HCT116 (cell line): Measurements from ENCODE around the gene ADAM19. TPM values are rescaled to one million over a fixed set of nuclear protein-coding genes. Genes with fewer than 3 reads are reported as not detected.

ENCODE experiments used
- ATAC-seq: fragments of 200-7000 bp; cut with Tn5 transposase; 2 replicates; pipeline ENCODE4 v1.9.1; 2020; ENCODE audit warnings: mild to moderate bottlenecking, moderate library complexity
- BruUV-seq: library from RNA; stranded (reverse); fragments of 400-500 nt; replicated peaks from 2 replicates; lab custom pipeline; 2021; lab: Mats Ljungman, UMichigan
- CTCF ChIA-PET: fragments of 300-600 bp; sonication (Branson Sonifier 250); formaldehyde crosslinking; loops from one replicate; lab custom pipeline; 2021; ENCODE audit warnings: antibody characterized with exemption; lab: Charles Lee
- POLR2A ChIA-PET: fragments of 300-600, 350-600 bp; sonication (Branson Sonifier 250); formaldehyde crosslinking; loops from one replicate; lab custom pipeline; 2021; ENCODE audit warnings: antibody characterized with exemption; lab: Charles Lee
- RAD21 ChIA-PET, 2 experiments: fragments of 300-600 bp; sonication (Branson Sonifier 250); formaldehyde crosslinking; loops; one replicate each; lab custom pipeline; 2023; ENCODE audit warnings: low total read pairs in 2 of 2; ENCODE audit not compliant: uncharacterized antibody in 2 of 2, unreplicated experiment in 2 of 2, low non-redundant PET in 1 of 2; lab: Charles Lee
- DNase-seq: peaks from one replicate; pipeline ENCODE4 v3.0.0-alpha.2; 2010; ENCODE audit warnings: low read depth, low spot score
- H2AFZ ChIP-seq: fragments of 200-600 bp; shearing (Covaris generic), sonication (generic); 2 replicates; pipeline ENCODE4 v1.6.1; 2017; ENCODE audit warnings: low read depth, mixed run types, mixed read lengths, antibody characterized with exemption, low read length; ENCODE audit not compliant: poor library complexity, severe bottlenecking
- H3K27ac ChIP-seq: 2 replicates; pipeline ENCODE4 v1.5.1; 2012; ENCODE audit warnings: low read depth, low read length
- H3K27me3 ChIP-seq: fragments of 200-600 bp; sonication (generic); 2 replicates; pipeline ENCODE4 v1.6.1; 2016; ENCODE audit warnings: mixed run types, low read length, mixed read lengths; ENCODE audit not compliant: insufficient read depth
- H3K36me3 ChIP-seq, 2 experiments: fragments of 200-500 bp in 1 of 2; fragments of 200-600 bp in 1 of 2; sonication (Bioruptor generic) in 1 of 2; sonication (generic) in 1 of 2; 2 replicates each; pipeline versions ENCODE4 v1.5.1 to v1.6.1; 2014 to 2016; ENCODE audit warnings: low read length in 2 of 2, inconsistent platforms in 1 of 2, mixed read lengths in 1 of 2, mixed run types in 1 of 2; ENCODE audit not compliant: insufficient read depth in 2 of 2, control insufficient read depth in 1 of 2
- H3K4me1 ChIP-seq, 2 experiments: fragments of 200-600 bp in 1 of 2; sonication (generic) in 1 of 2; 2 replicates each; pipeline versions ENCODE4 v1.5.1 to v1.6.1; 2012 to 2017; ENCODE audit warnings: low read length in 2 of 2, inconsistent platforms in 1 of 2, mild to moderate bottlenecking in 1 of 2, mixed read lengths in 1 of 2, mixed run types in 1 of 2, moderate library complexity in 1 of 2; ENCODE audit not compliant: insufficient read depth in 2 of 2, control insufficient read depth in 1 of 2
- H3K4me2 ChIP-seq: fragments of 200-600 bp; sonication (generic); 2 replicates; pipeline ENCODE4 v1.6.1; 2017; ENCODE audit warnings: mixed run types, low read length, mixed read lengths
- H3K4me3 ChIP-seq, 2 experiments: fragments of 200-600 bp in 1 of 2; sonication (generic) in 1 of 2; replicated peaks in 1 of 2; 2 replicates each; pipeline ENCODE4 v1.5.1; 2011 to 2016; ENCODE audit warnings: low read length in 2 of 2, control low read depth in 1 of 2, low read depth in 1 of 2, mild to moderate bottlenecking in 1 of 2, mixed read lengths in 1 of 2, mixed run types in 1 of 2
- H3K79me2 ChIP-seq: fragments of 200-600 bp; sonication (generic); 2 replicates; pipeline ENCODE4 v1.6.1; 2017; ENCODE audit warnings: mild to moderate bottlenecking, mixed run types, low read length, moderate library complexity, mixed read lengths; ENCODE audit not compliant: insufficient read depth
- H3K9ac ChIP-seq: fragments of 200-600 bp; sonication (generic); 2 replicates; pipeline ENCODE4 v1.6.1; 2016; ENCODE audit warnings: low read length, mixed read lengths
- H3K9me2 ChIP-seq: fragments of 200-600 bp; sonication (generic), shearing (Covaris generic); 2 replicates; pipeline ENCODE4 v1.6.1; 2017; ENCODE audit warnings: mixed run types, mild to moderate bottlenecking, moderate library complexity; ENCODE audit not compliant: insufficient read depth
- H3K9me3 ChIP-seq, 2 experiments: fragments of 200-500 bp in 1 of 2; fragments of 200-600 bp in 1 of 2; sonication (Bioruptor generic) in 1 of 2; sonication (generic) in 1 of 2; 2 replicates each; pipeline ENCODE4 v1.6.1; 2014 to 2017; ENCODE audit warnings: low read length in 2 of 2, mixed read lengths in 2 of 2, inconsistent platforms in 1 of 2, low read depth in 1 of 2, mild to moderate bottlenecking in 1 of 2, mixed run types in 1 of 2, moderate library complexity in 1 of 2; ENCODE audit not compliant: control insufficient read depth in 1 of 2, insufficient read depth in 1 of 2
- H4K20me1 ChIP-seq: fragments of 200-600 bp; sonication (generic), shearing (Covaris generic); 2 replicates; pipeline ENCODE4 v1.6.1; 2017; ENCODE audit warnings: mixed run types, mild to moderate bottlenecking, moderate library complexity; ENCODE audit not compliant: insufficient read depth
- ATF3 ChIP-seq: IDR thresholded peaks from 2 replicates; pipeline ENCODE4 v1.6.1; 2012
- CBX3 ChIP-seq: IDR thresholded peaks from 2 replicates; pipeline ENCODE4 v1.6.1; 2012; ENCODE audit warnings: low read depth
- CEBPB ChIP-seq: IDR thresholded peaks from 2 replicates; pipeline ENCODE4 v1.6.1; 2012; ENCODE audit warnings: low read depth
- EGR1 ChIP-seq: IDR thresholded peaks from 2 replicates; pipeline ENCODE4 v1.6.1; 2012; ENCODE audit warnings: low read depth
- FOSL1 ChIP-seq: IDR thresholded peaks from 2 replicates; pipeline ENCODE4 v1.6.1; 2012; ENCODE audit warnings: low read depth
- POLR2A ChIP-seq: IDR thresholded peaks from 2 replicates; pipeline ENCODE4 v1.7.0; 2011; ENCODE audit warnings: borderline replicate concordance; ENCODE audit not compliant: insufficient read depth, insufficient read length; ENCODE audit errors: extremely low read depth
- POLR2AphosphoS5 ChIP-seq: IDR thresholded peaks from 2 replicates; pipeline ENCODE4 v1.6.1; 2011; ENCODE audit warnings: mild to moderate bottlenecking, low read depth, low read length, moderate library complexity
- REST ChIP-seq: IDR thresholded peaks from 2 replicates; pipeline ENCODE4 v1.6.1; 2012; ENCODE audit warnings: low read depth
- SIN3A ChIP-seq: IDR thresholded peaks from 2 replicates; pipeline ENCODE4 v1.6.1; 2012; ENCODE audit warnings: low read depth
- ZBTB33 ChIP-seq: IDR thresholded peaks from 2 replicates; pipeline ENCODE4 v1.6.1; 2011; ENCODE audit warnings: mild to moderate bottlenecking, low read length, moderate library complexity; ENCODE audit not compliant: insufficient replicate concordance; ENCODE audit errors: extremely low read depth
- intact Hi-C: fragments of 100-400 bp; cut with micrococcal nuclease; formaldehyde crosslinking; loops from 2 replicates; pipeline ENCODE4 v1.10.0; 2022
- total RNA-seq: library from RNA; stranded (reverse); gene quantifications from one replicate; pipeline ENCODE4 v1.2.1, GENCODE V29; 2021; ENCODE audit not compliant: unreplicated experiment

Gene ADAM19
- total RNA-seq, 1 experiment from 2014 or later = 77.3 TPM

- Histone ChIP-seq H3K27me3 (no peaks in the 10 kb centered on the region), H3K79me2 (no peaks in the 10 kb centered on the region), H3K4me1 (no peaks in the 10 kb centered on the region), H3K9me2 (no peaks in the 10 kb centered on the region), H4K20me1 (no peaks in the 10 kb centered on the region), H3K9ac (no peak overlapping the region), H3K36me3 (peaks cover 0 to 12% of the 10 kb centered on the region in 2 experiments; a peak in 2 of 4 replicates), H3K4me3 (no peak overlapping the region), H3K9me3 (no peaks in the 10 kb centered on the region), H2AFZ (no peak overlapping the region), H3K4me2 (no peak overlapping the region), H3K27ac (no peak overlapping the region)
- ChIA-PET CTCF (no interaction called here), POLR2A (no interaction called here), RAD21 (no interaction called here)
- TF ChIP-seq EGR1 = no peak
- DNase-seq (no peak), ATAC-seq (no peak)
- intact Hi-C loops = loop anchor here (5.0 to 10.0 kb wide), 2 partner anchors 236 to 331 kb away; no protein-coding TSS in a partner anchor
- BruUV-seq = no TSS peak
Observed at GRCh38 chr5:157478726-157479125, 96.8 kb downstream of the ADAM19 start.

GRCh38 chr5:157477814-157478494 is 97.6 kb downstream of the ADAM19 start:
- DNase-seq (no peak), ATAC-seq (no peak)
- H3K9me2 ChIP-seq = no peaks in the 10 kb centered on the region
- H3K9me3 ChIP-seq = no peaks in the 10 kb centered on the region
- no peaks in the 10 kb centered on the region for H3K79me2 ChIP-seq
- H4K20me1 ChIP-seq = no peaks in the 10 kb centered on the region
- H3K27ac ChIP-seq = no peak overlapping the region
- H3K27me3 ChIP-seq = no peaks in the 10 kb centered on the region
- no peak overlapping the region for H3K4me2 ChIP-seq
- H2AFZ ChIP-seq = no peak overlapping the region
- no peak for TF ChIP-seq REST
- TF ChIP-seq ZBTB33 = no peak
- TF ChIP-seq CBX3 = no peak
- no peak for TF ChIP-seq POLR2AphosphoS5
- TF ChIP-seq FOSL1 = no peak
- no peak for TF ChIP-seq ATF3
- no peak for TF ChIP-seq CEBPB
- TF ChIP-seq POLR2A = no peak
- TF ChIP-seq SIN3A = no peak
- no peak overlapping the region for H3K9ac ChIP-seq
- POLR2A ChIA-PET = no interaction called here
- intact Hi-C loops = loop anchor here (1.0 to 10.0 kb wide), 7 partner anchors 45 to 331 kb away; no protein-coding TSS in a partner anchor
- BruUV-seq = no TSS peak
- RAD21 ChIA-PET = no interaction called here
- H3K4me3 ChIP-seq = no peak overlapping the region
- CTCF ChIA-PET = interaction anchor here (0.9 to 2.0 kb wide), 3 partner anchors 25 to 130 kb away, joined by 3 to 6 read pairs (median 3); no protein-coding TSS in a partner anchor
- H3K36me3 ChIP-seq = peaks cover 0 to 9% of the 10 kb centered on the region in 2 experiments; a peak in 2 of 4 replicates
- H3K4me1 ChIP-seq = no peaks in the 10 kb centered on the region
